Liver (tissue), 9 donors: Measurements from ENCODE around the gene PLD4. TPM values are rescaled to one million over a fixed set of nuclear protein-coding genes. Genes with fewer than 3 reads are reported as not detected.

Experiments
- DNase-seq: peaks from one replicate; pipeline ENCODE4 v3.0.0-alpha.2; 2017; ENCODE audit warnings: low spot score
- H3K27ac ChIP-seq, 2 donors: one replicate each; pipeline ENCODE4 v1.7.0; 2013; ENCODE audit warnings: inconsistent platforms in 2 of 2, low read length in 2 of 2, control low read depth in 1 of 2, low read depth in 1 of 2, mild to moderate bottlenecking in 1 of 2
- H3K27me3 ChIP-seq, 4 donors: one replicate each; pipeline versions ENCODE4 v1.6.1 to v1.7.0; 2013; ENCODE audit warnings: low read length in 3 of 4, inconsistent platforms in 1 of 4, mild to moderate bottlenecking in 1 of 4, moderate library complexity in 1 of 4; ENCODE audit not compliant: control insufficient read depth in 4 of 4, insufficient read depth in 4 of 4
- H3K36me3 ChIP-seq, 4 donors: one replicate each; pipeline versions ENCODE4 v1.6.1 to v1.7.0; 2013; ENCODE audit warnings: low read length in 3 of 4, mild to moderate bottlenecking in 3 of 4, low read depth in 1 of 4, moderate library complexity in 1 of 4; ENCODE audit not compliant: control insufficient read depth in 4 of 4, insufficient read depth in 3 of 4
- H3K4me1 ChIP-seq, 4 donors: one replicate each; pipeline versions ENCODE4 v1.6.1 to v1.7.0; 2013; ENCODE audit warnings: low read length in 3 of 4, mild to moderate bottlenecking in 3 of 4, moderate library complexity in 1 of 4; ENCODE audit not compliant: control insufficient read depth in 4 of 4, insufficient read depth in 4 of 4
- H3K4me3 ChIP-seq, 3 donors: one replicate each; pipeline versions ENCODE4 v1.6.1 to v1.7.0; 2013; ENCODE audit warnings: low read length in 3 of 3, control low read depth in 1 of 3, low read depth in 1 of 3, mild to moderate bottlenecking in 1 of 3
- H3K9ac ChIP-seq, 2 donors: one replicate each; pipeline ENCODE4 v1.7.0; 2013; ENCODE audit warnings: low read length in 2 of 2, mild to moderate bottlenecking in 2 of 2, moderate library complexity in 2 of 2, control low read depth in 1 of 2, low read depth in 1 of 2
- H3K9me3 ChIP-seq, 4 donors: one replicate each; pipeline versions ENCODE4 v1.6.1 to v1.7.0; 2013; ENCODE audit warnings: low read length in 3 of 4; ENCODE audit not compliant: control insufficient read depth in 4 of 4
- EGR1 ChIP-seq, 2 donors: IDR thresholded peaks; 2 replicates each; pipeline ENCODE4 v1.6.1; 2016 to 2018; ENCODE audit warnings: antibody characterized with exemption in 2 of 2, low read depth in 2 of 2
- FOXA1 ChIP-seq: IDR thresholded peaks from 2 replicates; pipeline ENCODE4 v1.6.1; 2016; ENCODE audit warnings: antibody characterized with exemption
- FOXA2 ChIP-seq: IDR thresholded peaks from 2 replicates; pipeline ENCODE4 v1.6.1; 2016; ENCODE audit warnings: antibody characterized with exemption
- GABPA ChIP-seq, 2 donors: IDR thresholded peaks in 1 of 2; conservative IDR thresholded peaks in 1 of 2; 2 replicates each; pipeline ENCODE4 v1.6.1; 2016; ENCODE audit warnings: antibody characterized with exemption in 2 of 2, mild to moderate bottlenecking in 1 of 2, moderate library complexity in 1 of 2
- HNF4A ChIP-seq, 2 donors: conservative IDR thresholded peaks; 2 replicates each; pipeline ENCODE4 v1.6.1; 2016; ENCODE audit warnings: antibody characterized with exemption in 2 of 2, mild to moderate bottlenecking in 2 of 2
- HNF4G ChIP-seq: IDR thresholded peaks from 2 replicates; pipeline ENCODE4 v1.6.1; 2016; ENCODE audit warnings: antibody characterized with exemption
- NR2F2 ChIP-seq: IDR thresholded peaks from 2 replicates; pipeline ENCODE4 v1.6.1; 2016; ENCODE audit warnings: antibody characterized with exemption
- RAD21 ChIP-seq, 2 donors: IDR thresholded peaks; 2 replicates each; pipeline ENCODE4 v1.6.1; 2016; ENCODE audit warnings: antibody characterized with exemption in 2 of 2, mild to moderate bottlenecking in 2 of 2
- RXRA ChIP-seq, 2 donors: IDR thresholded peaks; 2 replicates each; pipeline ENCODE4 v1.6.1; 2017 to 2018; ENCODE audit warnings: antibody characterized with exemption in 2 of 2, mild to moderate bottlenecking in 1 of 2
- SP1 ChIP-seq: IDR thresholded peaks from 2 replicates; pipeline ENCODE4 v1.6.1; 2018; ENCODE audit warnings: antibody characterized with exemption, mild to moderate bottlenecking
- TAF1 ChIP-seq: conservative IDR thresholded peaks from 2 replicates; pipeline ENCODE4 v1.6.1; 2016; ENCODE audit warnings: antibody characterized with exemption, mild to moderate bottlenecking
- WGBS: extraction: QIAGEN DNeasy Blood & Tissue Kit; methylation state at CpG from one replicate; pipeline ENCODE4 v1.1.7; 2013; 5-methylcytosine and 5-hydroxymethylcytosine counted together
- polyA plus RNA-seq, 2 donors: library from polyadenylated mRNA; stranded (reverse) in 1 of 2; unstranded in 1 of 2; fragments of 200-250 nt in 1 of 2; fragments of >200 nt in 1 of 2; fragmentation: Nextera tagmentation in 1 of 2; extraction: Ambion mirVana in 1 of 2; gene quantifications; one replicate each; pipeline versions ENCODE4 v1.2.1 to v1.2.3, GENCODE V29; 2013 to 2015
- total RNA-seq, 2 donors: library from RNA; depleted of rRNA; stranded (reverse); fragments of >200 nt; gene quantifications; one replicate each; pipeline ENCODE4 v1.2.3, GENCODE V29; 2014
- TF ChIP-seq, protein P1 (sequence below): IDR thresholded peaks from 2 replicates; pipeline ENCODE4 v1.6.1; 2016; ENCODE audit warnings: antibody characterized with exemption
- TF ChIP-seq, protein P2 (sequence below): IDR thresholded peaks from 2 replicates; pipeline ENCODE4 v1.6.1; 2016; ENCODE audit warnings: antibody characterized with exemption, mild to moderate bottlenecking
- TF ChIP-seq, protein P3 (sequence below): fragments of 150-350 bp; IDR thresholded peaks from 2 replicates; pipeline ENCODE4 v1.5.1; 2017; ENCODE audit warnings: improper control_type of control experiment, low read depth, low read length; ENCODE audit not compliant: missing input control
- TF ChIP-seq, protein P4 (sequence below): IDR thresholded peaks from 2 replicates; pipeline ENCODE4 v1.6.1; 2016; ENCODE audit warnings: antibody characterized with exemption
- donor health status: healthy.
- donor health status: healthy.
- donor health status: healthy.
- donor health status: healthy.
- donor health status: healthy.

PLD4 gene
- total and polyA plus RNA-seq, 4 donors, result under 0.01 to 14.5 (median 0.35) TPM

DNA sequence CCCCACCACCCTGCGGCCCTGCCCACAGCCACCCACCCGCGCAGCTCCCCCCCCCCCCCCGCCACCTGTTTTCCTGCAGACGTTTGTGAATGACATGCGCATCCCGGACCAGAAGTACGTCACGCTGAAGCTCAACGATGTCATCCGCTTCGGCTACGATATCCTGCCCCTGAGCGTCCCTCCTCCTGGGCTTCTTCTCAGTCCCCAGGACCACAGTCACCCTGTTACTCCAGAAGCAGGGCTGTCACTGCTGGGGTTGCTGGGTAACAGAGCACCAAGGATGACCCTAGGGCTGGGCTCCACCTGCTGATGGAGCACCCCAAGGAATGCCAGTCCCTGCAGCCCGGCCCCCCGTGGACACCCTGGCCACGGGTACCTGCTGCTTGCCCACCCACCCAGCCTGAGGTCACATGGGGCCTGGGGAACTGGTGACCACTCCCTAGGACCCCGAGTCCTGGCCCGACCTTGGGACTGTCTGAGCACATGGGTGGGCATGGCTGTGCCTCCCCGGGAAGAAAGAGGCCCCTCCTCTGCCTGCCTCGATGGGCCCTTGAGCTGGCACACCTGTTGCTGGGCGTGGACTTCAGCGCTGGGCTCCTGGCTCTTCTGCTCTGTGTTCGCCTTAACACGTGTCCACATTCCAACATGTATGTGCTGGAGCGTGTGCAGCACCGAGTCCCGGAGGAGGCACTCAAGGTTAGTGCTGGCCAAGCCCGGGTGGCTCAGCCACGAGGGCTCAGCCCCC is 46.7 kb upstream of the PLD4 start:
- Histone ChIP-seq H3K4me1 (peaks cover 11 to 26% (median 20%) of the 10 kb centered on the region in 4 donors), H3K4me3 (no peak overlapping the region), H3K36me3 (peaks cover 0 to 21% (median 11%) of the 10 kb centered on the region in 4 donors), H3K9me3 (no peaks in the 10 kb centered on the region), H3K27me3 (no peaks in the 10 kb centered on the region), H3K9ac (no peak overlapping the region), H3K27ac (no peak overlapping the region)
- no peak for DNase-seq
- WGBS, result 79% methylated on average over 30 of the region's 30 CpGs
- TF ChIP-seq FOXA2 (no peak), EGR1 (IDR thresholded peaks at IDR 0.05; ENCODE audit: low read depth in 2 of 2) (no peak), SP1 (no peak), RAD21 (IDR thresholded peaks at IDR 0.05) (no peak), HNF4A (conservative IDR thresholded peaks at IDR 0.05) (no peak), RXRA (IDR thresholded peaks at IDR 0.05) (no peak), FOXA1 (no peak), GABPA (IDR thresholded peaks at IDR 0.05 in 1 of 2, conservative IDR thresholded peaks at IDR 0.05 in 1 of 2) (no peak), TAF1 (no peak), HNF4G (no peak), NR2F2 (no peak)
- TF ChIP-seq, protein P1, sequence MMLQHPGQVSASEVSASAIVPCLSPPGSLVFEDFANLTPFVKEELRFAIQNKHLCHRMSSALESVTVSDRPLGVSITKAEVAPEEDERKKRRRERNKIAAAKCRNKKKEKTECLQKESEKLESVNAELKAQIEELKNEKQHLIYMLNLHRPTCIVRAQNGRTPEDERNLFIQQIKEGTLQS, result no peak
- TF ChIP-seq, protein P2, sequence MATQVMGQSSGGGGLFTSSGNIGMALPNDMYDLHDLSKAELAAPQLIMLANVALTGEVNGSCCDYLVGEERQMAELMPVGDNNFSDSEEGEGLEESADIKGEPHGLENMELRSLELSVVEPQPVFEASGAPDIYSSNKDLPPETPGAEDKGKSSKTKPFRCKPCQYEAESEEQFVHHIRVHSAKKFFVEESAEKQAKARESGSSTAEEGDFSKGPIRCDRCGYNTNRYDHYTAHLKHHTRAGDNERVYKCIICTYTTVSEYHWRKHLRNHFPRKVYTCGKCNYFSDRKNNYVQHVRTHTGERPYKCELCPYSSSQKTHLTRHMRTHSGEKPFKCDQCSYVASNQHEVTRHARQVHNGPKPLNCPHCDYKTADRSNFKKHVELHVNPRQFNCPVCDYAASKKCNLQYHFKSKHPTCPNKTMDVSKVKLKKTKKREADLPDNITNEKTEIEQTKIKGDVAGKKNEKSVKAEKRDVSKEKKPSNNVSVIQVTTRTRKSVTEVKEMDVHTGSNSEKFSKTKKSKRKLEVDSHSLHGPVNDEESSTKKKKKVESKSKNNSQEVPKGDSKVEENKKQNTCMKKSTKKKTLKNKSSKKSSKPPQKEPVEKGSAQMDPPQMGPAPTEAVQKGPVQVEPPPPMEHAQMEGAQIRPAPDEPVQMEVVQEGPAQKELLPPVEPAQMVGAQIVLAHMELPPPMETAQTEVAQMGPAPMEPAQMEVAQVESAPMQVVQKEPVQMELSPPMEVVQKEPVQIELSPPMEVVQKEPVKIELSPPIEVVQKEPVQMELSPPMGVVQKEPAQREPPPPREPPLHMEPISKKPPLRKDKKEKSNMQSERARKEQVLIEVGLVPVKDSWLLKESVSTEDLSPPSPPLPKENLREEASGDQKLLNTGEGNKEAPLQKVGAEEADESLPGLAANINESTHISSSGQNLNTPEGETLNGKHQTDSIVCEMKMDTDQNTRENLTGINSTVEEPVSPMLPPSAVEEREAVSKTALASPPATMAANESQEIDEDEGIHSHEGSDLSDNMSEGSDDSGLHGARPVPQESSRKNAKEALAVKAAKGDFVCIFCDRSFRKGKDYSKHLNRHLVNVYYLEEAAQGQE, result no peak
- TF ChIP-seq, protein P3, sequence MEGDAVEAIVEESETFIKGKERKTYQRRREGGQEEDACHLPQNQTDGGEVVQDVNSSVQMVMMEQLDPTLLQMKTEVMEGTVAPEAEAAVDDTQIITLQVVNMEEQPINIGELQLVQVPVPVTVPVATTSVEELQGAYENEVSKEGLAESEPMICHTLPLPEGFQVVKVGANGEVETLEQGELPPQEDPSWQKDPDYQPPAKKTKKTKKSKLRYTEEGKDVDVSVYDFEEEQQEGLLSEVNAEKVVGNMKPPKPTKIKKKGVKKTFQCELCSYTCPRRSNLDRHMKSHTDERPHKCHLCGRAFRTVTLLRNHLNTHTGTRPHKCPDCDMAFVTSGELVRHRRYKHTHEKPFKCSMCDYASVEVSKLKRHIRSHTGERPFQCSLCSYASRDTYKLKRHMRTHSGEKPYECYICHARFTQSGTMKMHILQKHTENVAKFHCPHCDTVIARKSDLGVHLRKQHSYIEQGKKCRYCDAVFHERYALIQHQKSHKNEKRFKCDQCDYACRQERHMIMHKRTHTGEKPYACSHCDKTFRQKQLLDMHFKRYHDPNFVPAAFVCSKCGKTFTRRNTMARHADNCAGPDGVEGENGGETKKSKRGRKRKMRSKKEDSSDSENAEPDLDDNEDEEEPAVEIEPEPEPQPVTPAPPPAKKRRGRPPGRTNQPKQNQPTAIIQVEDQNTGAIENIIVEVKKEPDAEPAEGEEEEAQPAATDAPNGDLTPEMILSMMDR, result no peak
- TF ChIP-seq, protein P4, sequence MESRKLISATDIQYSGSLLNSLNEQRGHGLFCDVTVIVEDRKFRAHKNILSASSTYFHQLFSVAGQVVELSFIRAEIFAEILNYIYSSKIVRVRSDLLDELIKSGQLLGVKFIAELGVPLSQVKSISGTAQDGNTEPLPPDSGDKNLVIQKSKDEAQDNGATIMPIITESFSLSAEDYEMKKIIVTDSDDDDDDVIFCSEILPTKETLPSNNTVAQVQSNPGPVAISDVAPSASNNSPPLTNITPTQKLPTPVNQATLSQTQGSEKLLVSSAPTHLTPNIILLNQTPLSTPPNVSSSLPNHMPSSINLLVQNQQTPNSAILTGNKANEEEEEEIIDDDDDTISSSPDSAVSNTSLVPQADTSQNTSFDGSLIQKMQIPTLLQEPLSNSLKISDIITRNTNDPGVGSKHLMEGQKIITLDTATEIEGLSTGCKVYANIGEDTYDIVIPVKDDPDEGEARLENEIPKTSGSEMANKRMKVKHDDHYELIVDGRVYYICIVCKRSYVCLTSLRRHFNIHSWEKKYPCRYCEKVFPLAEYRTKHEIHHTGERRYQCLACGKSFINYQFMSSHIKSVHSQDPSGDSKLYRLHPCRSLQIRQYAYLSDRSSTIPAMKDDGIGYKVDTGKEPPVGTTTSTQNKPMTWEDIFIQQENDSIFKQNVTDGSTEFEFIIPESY, result no peak

DNA sequence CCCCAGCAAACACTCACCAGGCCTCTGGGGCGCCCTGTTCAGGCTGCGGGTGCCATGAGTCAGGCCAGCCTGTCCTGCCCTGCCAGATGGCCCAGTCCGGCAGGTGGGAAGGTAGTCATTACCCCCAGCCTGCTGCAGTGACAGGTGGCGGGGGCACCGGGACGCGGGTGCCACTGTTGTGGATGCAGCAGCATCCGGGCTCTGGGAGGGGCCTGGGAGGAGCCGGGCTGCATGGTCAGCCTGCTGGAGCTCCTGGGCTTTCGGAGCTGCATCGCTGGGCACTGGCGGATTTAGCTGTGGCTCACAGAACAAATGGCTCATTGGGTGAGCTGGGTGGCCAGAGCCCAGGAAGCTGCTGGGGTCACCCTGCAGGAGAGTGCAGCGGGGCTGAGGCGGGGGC is 46.1 kb upstream of the PLD4 start:
- Histone ChIP-seq H3K27me3 (no peaks in the 10 kb centered on the region), H3K9me3 (no peaks in the 10 kb centered on the region), H3K9ac (no peak overlapping the region), H3K36me3 (peaks cover 2 to 27% (median 13%) of the 10 kb centered on the region in 4 donors), H3K4me1 (peaks cover 7 to 21% (median 16%) of the 10 kb centered on the region in 4 donors), H3K4me3 (no peak overlapping the region), H3K27ac (no peak overlapping the region)
- no peak for DNase-seq
- 93% methylated on average over 14 of the region's 14 CpGs for WGBS
- TF ChIP-seq, protein P1, result no peak
- TF ChIP-seq GABPA (IDR thresholded peaks at IDR 0.05 in 1 of 2, conservative IDR thresholded peaks at IDR 0.05 in 1 of 2) (no peak), NR2F2 (no peak), RAD21 (IDR thresholded peaks at IDR 0.05) (no peak), HNF4A (conservative IDR thresholded peaks at IDR 0.05) (no peak)
- TF ChIP-seq, protein P2, result no peak
